ENCODE measurements around the gene PTCD2.

PTCD2 gene

DNA sequence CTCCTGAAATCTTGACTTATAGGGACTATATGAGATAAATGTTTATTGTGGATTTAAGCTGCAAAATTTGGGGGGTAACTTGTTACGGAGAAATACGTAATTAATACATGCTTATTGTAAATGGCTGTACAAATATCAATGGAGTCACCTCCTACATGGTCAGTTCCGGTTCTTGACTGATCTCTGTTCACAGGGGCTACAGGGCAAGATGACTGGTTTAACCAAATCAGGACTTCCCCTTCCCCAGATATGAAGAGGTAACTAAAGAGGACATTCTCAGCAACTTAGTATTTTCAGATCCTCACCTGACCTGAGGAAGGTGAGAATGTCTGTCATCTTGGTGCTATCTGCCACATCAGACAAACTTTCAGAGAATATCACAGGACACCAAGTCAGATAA, 54.7 kb downstream of the PTCD2 start:
- H3K36me3 ChIP-seq (ENCODE audit: insufficient read depth, low read length): no peaks in the 10 kb centered on the region
- H3K9me3 ChIP-seq (ENCODE audit: low read length): no peaks in the 10 kb centered on the region
- H2AFZ ChIP-seq (ENCODE audit: low read length): no peak overlapping the region
- H3K79me2 ChIP-seq (ENCODE audit: insufficient read depth, low read length): no peaks in the 10 kb centered on the region
- H3K9ac ChIP-seq (ENCODE audit: low read length): no peak overlapping the region
- no peak overlapping the region for H3K4me3 ChIP-seq (ENCODE audit: low read depth, low read length, poor library complexity, severe bottlenecking)
- H4K20me1 ChIP-seq (ENCODE audit: insufficient read depth, low read length): no peaks in the 10 kb centered on the region
- no peak overlapping the region for H3K4me2 ChIP-seq (ENCODE audit: low read length)
- H3K4me1 ChIP-seq (ENCODE audit: insufficient read depth, low read length, severe bottlenecking): no peaks in the 10 kb centered on the region
- no peaks in the 10 kb centered on the region for H3F3A ChIP-seq (ENCODE audit: insufficient read depth, low read length)
- no peak overlapping the region for H3K27ac ChIP-seq (ENCODE audit: low read depth, low read length, poor library complexity, severe bottlenecking)
- no peaks in the 10 kb centered on the region; the same call in 1 of the 2 replicates for H3K27me3 ChIP-seq (ENCODE audit: insufficient read depth, low read length)
- TF ChIP-seq, protein P1, sequence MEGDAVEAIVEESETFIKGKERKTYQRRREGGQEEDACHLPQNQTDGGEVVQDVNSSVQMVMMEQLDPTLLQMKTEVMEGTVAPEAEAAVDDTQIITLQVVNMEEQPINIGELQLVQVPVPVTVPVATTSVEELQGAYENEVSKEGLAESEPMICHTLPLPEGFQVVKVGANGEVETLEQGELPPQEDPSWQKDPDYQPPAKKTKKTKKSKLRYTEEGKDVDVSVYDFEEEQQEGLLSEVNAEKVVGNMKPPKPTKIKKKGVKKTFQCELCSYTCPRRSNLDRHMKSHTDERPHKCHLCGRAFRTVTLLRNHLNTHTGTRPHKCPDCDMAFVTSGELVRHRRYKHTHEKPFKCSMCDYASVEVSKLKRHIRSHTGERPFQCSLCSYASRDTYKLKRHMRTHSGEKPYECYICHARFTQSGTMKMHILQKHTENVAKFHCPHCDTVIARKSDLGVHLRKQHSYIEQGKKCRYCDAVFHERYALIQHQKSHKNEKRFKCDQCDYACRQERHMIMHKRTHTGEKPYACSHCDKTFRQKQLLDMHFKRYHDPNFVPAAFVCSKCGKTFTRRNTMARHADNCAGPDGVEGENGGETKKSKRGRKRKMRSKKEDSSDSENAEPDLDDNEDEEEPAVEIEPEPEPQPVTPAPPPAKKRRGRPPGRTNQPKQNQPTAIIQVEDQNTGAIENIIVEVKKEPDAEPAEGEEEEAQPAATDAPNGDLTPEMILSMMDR (IDR thresholded peaks at IDR 0.05; ENCODE audit: low read length): no peak
- H3K9me2 ChIP-seq (ENCODE audit: low read depth, low read length): no peaks in the 10 kb centered on the region

DNA sequence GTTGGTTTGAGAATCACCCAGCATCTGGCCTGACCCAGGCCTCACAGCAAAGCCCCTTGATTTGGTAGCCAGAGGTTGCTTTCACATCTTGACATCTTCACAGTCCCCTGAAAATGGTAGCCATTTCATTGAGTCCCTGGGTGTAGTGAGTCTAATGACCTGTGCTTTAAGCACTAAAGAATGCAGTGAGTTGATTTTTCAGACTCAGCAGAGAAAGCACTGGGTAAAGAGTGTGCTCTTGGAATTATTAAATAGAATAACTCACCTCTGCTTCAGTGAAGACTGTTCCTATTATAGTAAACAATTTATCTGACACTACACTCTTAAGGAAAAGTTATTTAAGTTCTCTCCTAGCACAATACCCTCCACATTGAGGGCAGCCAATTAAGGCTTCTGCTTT, 56.2 kb downstream of the PTCD2 start:
- no peaks in the 10 kb centered on the region for H3K36me3 ChIP-seq (ENCODE audit: insufficient read depth, low read length)
- no peaks in the 10 kb centered on the region for H3K79me2 ChIP-seq (ENCODE audit: insufficient read depth, low read length)
- no peaks in the 10 kb centered on the region for H3K9me2 ChIP-seq (ENCODE audit: low read depth, low read length)
- H3F3A ChIP-seq (ENCODE audit: insufficient read depth, low read length): no peaks in the 10 kb centered on the region
- TF ChIP-seq, protein P1 (IDR thresholded peaks at IDR 0.05; ENCODE audit: low read length): no peak
- TF ChIP-seq EZH2 (IDR thresholded peaks at IDR 0.05; ENCODE audit: borderline replicate concordance, low read length): no peak
- no peak overlapping the region for H3K4me3 ChIP-seq (ENCODE audit: low read depth, low read length, poor library complexity, severe bottlenecking)
- peaks cover 10% of the 10 kb centered on the region for H3K4me1 ChIP-seq (ENCODE audit: insufficient read depth, low read length, severe bottlenecking)
- no peaks in the 10 kb centered on the region for H4K20me1 ChIP-seq (ENCODE audit: insufficient read depth, low read length)
- no peak overlapping the region for H3K27ac ChIP-seq (ENCODE audit: low read depth, low read length, poor library complexity, severe bottlenecking)
- H3K27me3 ChIP-seq (ENCODE audit: insufficient read depth, low read length): no peaks in the 10 kb centered on the region; the same call in 1 of the 2 replicates
- no peak overlapping the region for H2AFZ ChIP-seq (ENCODE audit: low read length)
- no peaks in the 10 kb centered on the region for H3K9me3 ChIP-seq (ENCODE audit: low read length)
- no peak overlapping the region for H3K9ac ChIP-seq (ENCODE audit: low read length)
- no peak overlapping the region for H3K4me2 ChIP-seq (ENCODE audit: low read length)

DNA sequence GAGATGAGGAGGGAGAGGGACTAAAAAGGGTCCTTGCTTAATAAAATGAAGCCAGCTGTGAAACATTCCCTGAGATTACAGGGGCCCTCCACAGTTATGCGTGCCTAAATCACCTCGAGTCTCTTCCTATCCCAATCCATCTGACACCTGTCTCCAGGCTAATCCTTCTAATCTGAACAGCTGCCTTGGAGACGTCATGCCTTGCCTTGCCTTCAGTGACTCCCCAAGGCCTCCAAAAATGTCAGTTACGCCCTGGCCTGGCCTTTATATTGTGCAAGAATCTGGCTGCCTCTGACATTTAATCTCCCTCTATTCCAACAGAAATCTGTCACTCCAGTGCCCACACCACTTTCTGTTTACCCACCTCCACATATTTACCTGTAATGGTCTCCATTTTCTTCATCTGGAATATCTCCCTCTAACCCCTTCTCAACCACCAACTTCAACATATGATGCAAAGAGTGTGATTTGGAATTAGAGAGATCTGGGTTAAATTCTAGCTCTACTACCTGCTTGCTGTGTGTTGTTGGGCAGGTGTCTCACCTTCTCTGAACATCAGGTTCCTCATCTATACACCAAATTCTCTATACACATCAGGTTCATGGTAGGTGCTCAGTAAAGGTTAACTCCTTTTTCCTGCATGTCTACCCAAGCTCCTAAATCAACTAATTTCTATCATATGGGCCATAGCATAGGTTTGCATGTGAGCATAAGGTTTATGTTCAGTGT, 57.9 kb downstream of the PTCD2 start:
- H3K4me2 ChIP-seq (ENCODE audit: low read length): no peak overlapping the region
- TF ChIP-seq, protein P1 (IDR thresholded peaks at IDR 0.05; ENCODE audit: low read length): no peak
- no peak for TF ChIP-seq EZH2 (IDR thresholded peaks at IDR 0.05; ENCODE audit: borderline replicate concordance, low read length)
- no peaks in the 10 kb centered on the region for H3K9me2 ChIP-seq (ENCODE audit: low read depth, low read length)
- no peaks in the 10 kb centered on the region; the same call in 1 of the 2 replicates for H3K27me3 ChIP-seq (ENCODE audit: insufficient read depth, low read length)
- H3K4me3 ChIP-seq (ENCODE audit: low read depth, low read length, poor library complexity, severe bottlenecking): no peak overlapping the region
- no peaks in the 10 kb centered on the region for H3K79me2 ChIP-seq (ENCODE audit: insufficient read depth, low read length)
- H3K4me1 ChIP-seq (ENCODE audit: insufficient read depth, low read length, severe bottlenecking): peaks cover 16% of the 10 kb centered on the region
- no peak overlapping the region for H3K9ac ChIP-seq (ENCODE audit: low read length)
- no peaks in the 10 kb centered on the region for H4K20me1 ChIP-seq (ENCODE audit: insufficient read depth, low read length)
- no peaks in the 10 kb centered on the region for H3K36me3 ChIP-seq (ENCODE audit: insufficient read depth, low read length)
- no peak overlapping the region for H2AFZ ChIP-seq (ENCODE audit: low read length)
- no peaks in the 10 kb centered on the region for H3K9me3 ChIP-seq (ENCODE audit: low read length)
- no peak overlapping the region for H3K27ac ChIP-seq (ENCODE audit: low read depth, low read length, poor library complexity, severe bottlenecking)
- H3F3A ChIP-seq (ENCODE audit: insufficient read depth, low read length): no peaks in the 10 kb centered on the region

Data from OCI-LY1 (cell line).